Hepatic stellate cell (primary cell): ENCODE measurements around the gene CCDC85C.

Experiments used
- DNase-seq: peaks from one replicate; pipeline ENCODE4 v3.0.0; 2011; ENCODE audit warnings: low spot score

CCDC85C gene

GRCh38 chr14:99539491-99539890 lies 64.5 kb downstream of the CCDC85C start:
- DNase-seq = no peak

- no peak for DNase-seq
These were observed 65.3 kb downstream of the CCDC85C start for GRCh38 chr14:99538733-99539132.

GRCh38 chr14:99538275-99538674 lies 65.7 kb downstream of the CCDC85C start:
- DNase-seq = peak; percentile 85

- DNase-seq = peak; percentile 96
These were observed 66.6 kb downstream of the CCDC85C start for GRCh38 chr14:99537399-99537798.

- DNase-seq = no peak
These were observed 67.9 kb downstream of the CCDC85C start for GRCh38 chr14:99535908-99536778.

- no peak for DNase-seq
These were observed 68.6 kb downstream of the CCDC85C start for GRCh38 chr14:99535448-99535847.

GRCh38 chr14:99534863-99535262 lies 69.1 kb downstream of the CCDC85C start:
- no peak for DNase-seq

GRCh38 chr14:99534333-99534732 lies 69.7 kb downstream of the CCDC85C start:
- DNase-seq = no peak

- DNase-seq = no peak
These were observed 71.7 kb downstream of the CCDC85C start for GRCh38 chr14:99532310-99532709.

- peak; percentile 82 for DNase-seq
These were observed 72.5 kb downstream of the CCDC85C start for GRCh38 chr14:99531251-99532096.

GRCh38 chr14:99530407-99531155 lies 73.4 kb downstream of the CCDC85C start:
- no peak for DNase-seq

- no peak for DNase-seq
These were observed 74.1 kb downstream of the CCDC85C start for GRCh38 chr14:99529899-99530298.

GRCh38 chr14:99527427-99528076 lies 76.5 kb downstream of the CCDC85C start:
- no peak for DNase-seq

GRCh38 chr14:99527026-99527425 lies 77.0 kb downstream of the CCDC85C start:
- DNase-seq = no peak

- DNase-seq = no peak
These were observed 78.3 kb downstream of the CCDC85C start for GRCh38 chr14:99525699-99526080.

GRCh38 chr14:99524804-99525698 lies 79.0 kb downstream of the CCDC85C start:
- DNase-seq = peak; percentile 72

GRCh38 chr14:99524091-99524661 lies 79.8 kb downstream of the CCDC85C start:
- no peak for DNase-seq

- DNase-seq = no peak
These were observed 80.3 kb downstream of the CCDC85C start for GRCh38 chr14:99523704-99524055.

GRCh38 chr14:99522934-99523703 lies 80.9 kb downstream of the CCDC85C start:
- DNase-seq = no peak

GRCh38 chr14:99522457-99522891 lies 81.5 kb downstream of the CCDC85C start:
- peak; percentile 85 for DNase-seq
